Testis (tissue), 2 donors: ENCODE measurements around the gene DENND1A.

Experiments
- CTCF ChIP-seq, 3 experiments: fragments of 450-650 bp in 2 of 3; fragments of 200-600 bp in 1 of 3; sonication (generic) in 1 of 3; IDR thresholded peaks; one replicate each; pipeline ENCODE4 v1.5.1; 2016 to 2019; ENCODE audit warnings: antibody characterized with exemption in 3 of 3, mild to moderate bottlenecking in 2 of 3, moderate library complexity in 1 of 3
- POLR2A ChIP-seq: fragments of 450-650 bp; IDR thresholded peaks from one replicate; pipeline ENCODE4 v1.6.1; 2017; ENCODE audit warnings: antibody characterized with exemption, mild to moderate bottlenecking, moderate library complexity

GRCh38 chr9:123445116-123445515, 484.8 kb downstream of the DENND1A start:
- TF ChIP-seq CTCF (IDR thresholded peaks at IDR 0.05): no peak
- no peak for TF ChIP-seq POLR2A
